ENCODE results near the gene MED13L.

Gene MED13L

GRCh38 chr12:116091579-116091978 is 185.9 kb downstream of the MED13L start:
- no peak for TF ChIP-seq CTCF (conservative IDR thresholded peaks at IDR 0.05; ENCODE audit: low read length)
- H3K4me3 ChIP-seq (ENCODE audit: low read length), result no peak overlapping the region
- peak; percentile 49 for DNase-seq (ENCODE audit: low read depth)

- no peak for TF ChIP-seq CTCF (conservative IDR thresholded peaks at IDR 0.05; ENCODE audit: low read length)
- DNase-seq (ENCODE audit: low read depth), result no peak
These were observed 187.0 kb downstream of the MED13L start for GRCh38 chr12:116090516-116090915.

GRCh38 chr12:116089080-116089479 is 188.4 kb downstream of the MED13L start:
- DNase-seq (ENCODE audit: low read depth), result no peak

More at GRCh38 chr12:116090516-116090915, 187.0 kb downstream of the MED13L start:
- no peak overlapping the region for H3K4me3 ChIP-seq (ENCODE audit: low read length)

GRCh38 chr12:116087962-116088361 is 189.5 kb downstream of the MED13L start:
- no peak for DNase-seq (ENCODE audit: low read depth)
- H3K4me3 ChIP-seq (ENCODE audit: low read length), result no peak overlapping the region
- TF ChIP-seq CTCF (conservative IDR thresholded peaks at IDR 0.05; ENCODE audit: low read length), result no peak

More at GRCh38 chr12:116089080-116089479, 188.4 kb downstream of the MED13L start:
- no peak for TF ChIP-seq CTCF (conservative IDR thresholded peaks at IDR 0.05; ENCODE audit: low read length)
- no peak overlapping the region for H3K4me3 ChIP-seq (ENCODE audit: low read length)

- DNase-seq (ENCODE audit: low read depth), result no peak
- no peak for TF ChIP-seq CTCF (conservative IDR thresholded peaks at IDR 0.05; ENCODE audit: low read length)
- no peak overlapping the region for H3K4me3 ChIP-seq (ENCODE audit: low read length)
These were observed 190.1 kb downstream of the MED13L start for GRCh38 chr12:116087399-116087798.

GRCh38 chr12:116080415-116080814 is 197.1 kb downstream of the MED13L start:
- DNase-seq (ENCODE audit: low read depth), result no peak
- no peak for TF ChIP-seq CTCF (conservative IDR thresholded peaks at IDR 0.05; ENCODE audit: low read length)
- no peak overlapping the region for H3K4me3 ChIP-seq (ENCODE audit: low read length)

- no peak for DNase-seq (ENCODE audit: low read depth)
- TF ChIP-seq CTCF (conservative IDR thresholded peaks at IDR 0.05; ENCODE audit: low read length), result no peak
These were observed 199.1 kb downstream of the MED13L start for GRCh38 chr12:116078396-116078795.

More at GRCh38 chr12:116078396-116078795, 199.1 kb downstream of the MED13L start:
- H3K4me3 ChIP-seq (ENCODE audit: low read length), result no peak overlapping the region
